Measurements from ENCODE around the gene LMX1B.

The LMX1B gene

DNA sequence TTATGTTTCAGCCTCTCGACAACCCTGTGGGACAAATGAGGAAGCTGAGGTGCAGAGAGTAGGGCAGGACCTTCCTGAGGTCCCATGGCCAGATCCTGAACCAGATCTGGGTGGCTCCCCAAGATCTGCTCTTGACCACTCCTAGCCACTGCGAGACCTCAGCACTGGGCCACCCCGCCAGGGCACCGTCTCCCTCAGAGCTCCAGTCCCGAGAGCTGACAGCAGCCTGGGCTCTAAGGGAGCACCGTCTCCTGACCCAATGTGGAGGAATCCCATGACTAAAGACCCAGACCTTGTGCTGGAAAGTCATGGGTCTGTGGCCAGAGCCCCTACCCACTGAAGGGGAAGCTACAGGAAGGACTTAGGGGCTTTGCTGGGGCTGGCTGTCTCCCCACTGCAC is 4.5 kb upstream of the LMX1B start:
- intact Hi-C loops (cut with DNase I; ENCODE audit: low total_unique reads): no loop called here
- H3K27ac ChIP-seq: no peak overlapping the region
- TF ChIP-seq, protein P1, sequence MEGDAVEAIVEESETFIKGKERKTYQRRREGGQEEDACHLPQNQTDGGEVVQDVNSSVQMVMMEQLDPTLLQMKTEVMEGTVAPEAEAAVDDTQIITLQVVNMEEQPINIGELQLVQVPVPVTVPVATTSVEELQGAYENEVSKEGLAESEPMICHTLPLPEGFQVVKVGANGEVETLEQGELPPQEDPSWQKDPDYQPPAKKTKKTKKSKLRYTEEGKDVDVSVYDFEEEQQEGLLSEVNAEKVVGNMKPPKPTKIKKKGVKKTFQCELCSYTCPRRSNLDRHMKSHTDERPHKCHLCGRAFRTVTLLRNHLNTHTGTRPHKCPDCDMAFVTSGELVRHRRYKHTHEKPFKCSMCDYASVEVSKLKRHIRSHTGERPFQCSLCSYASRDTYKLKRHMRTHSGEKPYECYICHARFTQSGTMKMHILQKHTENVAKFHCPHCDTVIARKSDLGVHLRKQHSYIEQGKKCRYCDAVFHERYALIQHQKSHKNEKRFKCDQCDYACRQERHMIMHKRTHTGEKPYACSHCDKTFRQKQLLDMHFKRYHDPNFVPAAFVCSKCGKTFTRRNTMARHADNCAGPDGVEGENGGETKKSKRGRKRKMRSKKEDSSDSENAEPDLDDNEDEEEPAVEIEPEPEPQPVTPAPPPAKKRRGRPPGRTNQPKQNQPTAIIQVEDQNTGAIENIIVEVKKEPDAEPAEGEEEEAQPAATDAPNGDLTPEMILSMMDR (IDR thresholded peaks at IDR 0.05): no peak
- H3K27me3 ChIP-seq: peaks cover 0 to 79% of the 10 kb centered on the region in 2 donors
- no peak overlapping the region for H3K4me3 ChIP-seq
- H3K9me3 ChIP-seq: no peaks in the 10 kb centered on the region
- DNase-seq: no peak
- H3K4me1 ChIP-seq: peaks cover 0 to 36% (median 27%) of the 10 kb centered on the region in 4 donors
- H3K36me3 ChIP-seq: no peaks in the 10 kb centered on the region

DNA sequence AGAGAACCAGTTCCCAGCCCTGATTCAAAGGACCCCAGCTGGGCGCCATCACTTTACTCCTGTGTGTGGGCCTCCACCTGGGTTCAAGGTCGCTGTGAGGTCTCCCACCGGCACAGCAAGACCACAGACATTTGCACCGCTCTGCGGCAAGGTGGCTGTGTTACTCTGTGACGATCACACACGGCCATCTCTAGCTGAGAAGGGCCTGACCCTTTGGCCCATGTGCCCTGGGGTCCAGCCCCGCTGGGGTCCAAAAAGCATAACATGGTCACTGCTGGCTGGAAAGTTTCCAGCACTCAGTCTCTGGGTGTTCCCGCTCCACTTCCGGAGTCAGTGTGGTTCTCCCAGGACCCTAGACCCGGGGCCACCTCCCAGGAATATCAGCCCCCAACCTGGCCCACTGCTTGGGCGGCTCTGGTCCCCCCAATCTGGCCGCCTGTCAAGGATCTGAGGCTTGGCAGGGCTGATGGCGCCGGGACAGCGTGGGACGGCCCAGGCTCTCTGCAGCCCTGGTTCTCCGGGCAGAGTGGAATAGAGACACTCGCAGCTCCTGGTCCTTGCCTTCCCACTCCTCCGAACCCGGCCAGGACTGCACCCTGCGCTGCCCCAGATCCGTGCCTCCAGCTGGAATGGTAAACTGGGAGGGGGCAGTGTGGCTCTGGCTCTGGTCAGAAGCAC is 3.9 kb upstream of the LMX1B start:
- H3K9me3 ChIP-seq: no peaks in the 10 kb centered on the region
- H3K27ac ChIP-seq: no peak overlapping the region
- peaks cover 0 to 42% (median 31%) of the 10 kb centered on the region in 4 donors for H3K4me1 ChIP-seq
- TF ChIP-seq, protein P1 (IDR thresholded peaks at IDR 0.05): no peak
- H3K27me3 ChIP-seq: peaks cover 0 to 82% of the 10 kb centered on the region in 2 donors
- peak in 1 of 2 donors; percentile 20 for DNase-seq
- no peak overlapping the region for H3K4me3 ChIP-seq
- H3K36me3 ChIP-seq: no peaks in the 10 kb centered on the region
- intact Hi-C loops (cut with DNase I; ENCODE audit: low total_unique reads): no loop called here

DNA sequence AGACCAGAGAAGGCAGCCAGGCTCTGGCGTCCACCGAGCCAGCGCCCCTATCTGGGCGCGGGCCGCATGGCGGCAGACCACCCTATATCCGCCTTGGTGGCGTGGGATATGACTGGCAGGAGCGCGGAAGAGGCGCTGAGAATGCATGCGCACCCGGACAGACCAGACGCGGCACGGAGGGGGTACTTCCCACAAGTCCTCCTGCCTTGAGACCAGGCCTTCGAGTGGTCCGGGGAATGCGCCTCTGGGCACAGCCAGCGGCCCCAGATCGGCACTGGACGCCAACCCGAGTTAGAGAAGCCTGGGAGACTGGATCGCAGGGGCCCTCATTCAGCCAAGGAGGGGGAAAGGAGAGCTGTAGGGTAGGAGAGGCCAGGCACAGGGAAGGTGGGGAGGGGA is 2.5 kb upstream of the LMX1B start:
- no peaks in the 10 kb centered on the region for H3K9me3 ChIP-seq
- no peak overlapping the region for H3K27ac ChIP-seq
- H3K4me3 ChIP-seq: no peak overlapping the region
- H3K4me1 ChIP-seq: peaks cover 0 to 55% (median 39%) of the 10 kb centered on the region in 4 donors
- peaks cover 0 to 88% of the 10 kb centered on the region in 2 donors for H3K27me3 ChIP-seq
- intact Hi-C loops (cut with DNase I; ENCODE audit: low total_unique reads): no loop called here
- no peaks in the 10 kb centered on the region for H3K36me3 ChIP-seq
- DNase-seq: no peak
- TF ChIP-seq, protein P1 (IDR thresholded peaks at IDR 0.05): no peak

DNA sequence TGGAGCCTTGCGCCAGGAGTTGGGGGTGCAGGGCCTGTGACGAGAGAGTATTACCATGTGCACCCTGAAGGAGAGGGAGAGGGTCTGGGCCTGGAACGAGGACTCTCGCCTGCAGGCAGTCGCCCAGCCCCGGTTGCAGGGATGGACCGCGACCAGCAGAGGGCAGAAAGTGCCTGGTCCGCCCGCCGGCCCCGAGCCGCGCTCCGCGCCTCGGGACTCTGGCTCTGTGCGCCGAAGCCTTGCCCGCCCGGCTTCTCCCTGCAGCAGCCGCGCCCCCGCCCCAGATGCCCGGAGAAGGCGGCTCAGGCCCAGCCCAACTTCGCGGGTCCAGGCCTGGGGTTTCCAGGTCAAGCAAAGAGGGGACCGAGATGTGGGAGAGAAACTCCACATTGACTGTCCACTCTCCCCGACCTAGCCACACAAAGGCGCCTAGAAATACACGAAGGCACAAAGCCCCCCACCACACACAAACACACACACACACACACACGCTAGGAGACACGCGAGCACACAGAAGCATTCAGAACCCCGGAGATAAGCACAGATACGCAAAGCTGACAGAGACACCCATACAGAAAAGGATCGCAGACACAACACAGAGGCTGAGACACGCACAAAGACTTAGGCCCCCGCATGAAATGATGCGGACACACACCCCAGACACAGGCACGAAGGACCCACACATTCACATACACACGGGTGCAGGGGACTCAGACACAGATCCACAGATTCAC is 2.0 kb upstream of the LMX1B start:
- peaks cover 0 to 55% (median 39%) of the 10 kb centered on the region in 4 donors for H3K4me1 ChIP-seq
- TF ChIP-seq, protein P1 (IDR thresholded peaks at IDR 0.05): peak; percentile 67 to 86
- no peaks in the 10 kb centered on the region for H3K9me3 ChIP-seq
- intact Hi-C loops (cut with DNase I; ENCODE audit: low total_unique reads): no loop called here
- no peaks in the 10 kb centered on the region for H3K36me3 ChIP-seq
- peaks cover 0 to 91% of the 10 kb centered on the region in 2 donors for H3K27me3 ChIP-seq
- no peak overlapping the region for H3K27ac ChIP-seq
- DNase-seq: peak; percentile 67 to 73
- H3K4me3 ChIP-seq: peak overlapping the region in 1 of 2 donors; percentile 39

DNA sequence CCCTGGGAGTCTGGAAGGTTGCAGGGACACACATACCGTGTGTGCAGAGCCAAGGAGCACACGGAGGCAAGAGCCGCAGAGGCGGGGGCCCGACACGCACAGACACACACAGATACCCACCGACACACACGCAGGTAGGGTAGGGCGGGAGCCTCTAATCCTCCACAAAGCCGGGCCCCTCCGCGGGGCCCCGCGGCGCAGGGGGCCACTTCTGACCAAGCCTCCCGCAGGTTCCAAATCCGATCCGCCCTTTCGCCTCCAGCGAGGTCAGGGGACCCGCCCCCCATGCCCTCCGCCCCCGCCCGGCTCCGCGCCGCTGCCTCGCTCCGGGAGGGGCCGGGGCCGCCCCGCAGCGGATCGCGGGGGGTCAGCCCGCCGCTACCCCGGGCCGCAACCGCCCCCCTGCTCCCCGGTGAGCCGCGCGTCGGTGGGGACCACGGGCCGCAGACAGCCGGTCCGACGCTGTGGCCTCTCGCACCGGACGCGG is 1.4 kb upstream of the LMX1B start:
- peak overlapping the region; percentile 34 to 39 for H3K4me3 ChIP-seq
- TF ChIP-seq, protein P1 (IDR thresholded peaks at IDR 0.05): no peak
- no peaks in the 10 kb centered on the region for H3K9me3 ChIP-seq
- peaks cover 0 to 55% (median 39%) of the 10 kb centered on the region in 4 donors for H3K4me1 ChIP-seq
- no peak overlapping the region for H3K27ac ChIP-seq
- peak in 1 of 2 donors; percentile 12 for DNase-seq
- intact Hi-C loops (cut with DNase I; ENCODE audit: low total_unique reads): no loop called here
- no peaks in the 10 kb centered on the region for H3K36me3 ChIP-seq
- peaks cover 0 to 93% of the 10 kb centered on the region in 2 donors for H3K27me3 ChIP-seq
